ENCODE data around the gene RNF220. TPM values are rescaled to one million over a fixed set of nuclear protein-coding genes. Genes with fewer than 3 reads are reported as not detected.
A peak's percentile ranks its signal among the peaks of the same experiment; 100 is the strongest.

Gene RNF220
- total RNA-seq, 1 donor = 53.2 TPM

DNA sequence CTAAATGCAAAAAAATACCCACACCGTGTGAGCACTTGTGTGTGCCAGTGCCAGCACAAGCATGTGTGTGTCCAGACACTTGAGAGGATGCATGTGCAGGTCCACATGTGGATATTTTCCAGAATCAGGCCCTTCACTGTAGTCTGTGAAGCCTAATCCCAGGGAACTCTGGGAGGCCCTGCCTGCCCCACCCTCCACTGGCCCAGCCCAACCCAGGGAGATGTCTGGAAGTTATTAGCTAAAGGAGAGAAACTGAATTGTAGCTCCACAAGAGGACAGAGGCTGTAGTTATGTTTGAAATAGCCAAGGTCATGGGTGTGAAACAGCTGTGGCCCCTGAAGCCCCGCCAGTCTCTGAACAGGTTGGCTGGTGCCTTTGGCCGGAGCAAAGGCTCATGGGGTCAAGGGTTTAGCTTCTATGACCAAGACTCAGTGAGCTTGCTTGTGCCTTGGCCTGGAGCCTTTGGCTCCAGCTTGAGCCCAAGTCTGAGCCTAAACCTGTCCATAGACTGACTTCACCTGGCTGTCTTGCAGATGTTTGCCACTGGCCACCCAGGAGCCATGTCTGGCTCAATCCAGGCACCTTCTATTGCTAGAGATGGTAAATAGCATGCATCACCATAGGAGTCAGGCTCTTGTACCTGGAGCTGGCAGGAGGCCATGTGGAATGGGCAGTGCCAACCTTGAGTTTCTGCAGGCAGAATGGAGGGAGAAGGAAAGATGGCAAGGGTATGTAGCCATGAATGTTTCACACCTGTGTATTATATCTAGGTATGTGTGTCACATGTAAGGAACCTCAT, 199.3 kb downstream of the RNF220 start:
- Histone ChIP-seq H3K27me3 (ENCODE audit: insufficient read depth, low read length) (peaks cover 48% of the 10 kb centered on the region), H3K27ac (ENCODE audit: low read depth, low read length) (no peak overlapping the region), H3K4me3 (ENCODE audit: insufficient read depth, low read length) (no peak overlapping the region), H3K4me2 (ENCODE audit: insufficient read depth, low read length) (no peak overlapping the region), H4K20me1 (ENCODE audit: insufficient read depth, low read length) (no peaks in the 10 kb centered on the region), H2AFZ (ENCODE audit: low read length) (no peak overlapping the region), H3K79me2 (ENCODE audit: insufficient read depth, low read length) (no peaks in the 10 kb centered on the region), H3K9me3 (ENCODE audit: low read depth, low read length) (no peaks in the 10 kb centered on the region), H3K4me1 (ENCODE audit: insufficient read depth, low read length) (no peaks in the 10 kb centered on the region), H3K36me3 (ENCODE audit: insufficient read depth, low read length) (no peaks in the 10 kb centered on the region)
- TF ChIP-seq, protein P1, sequence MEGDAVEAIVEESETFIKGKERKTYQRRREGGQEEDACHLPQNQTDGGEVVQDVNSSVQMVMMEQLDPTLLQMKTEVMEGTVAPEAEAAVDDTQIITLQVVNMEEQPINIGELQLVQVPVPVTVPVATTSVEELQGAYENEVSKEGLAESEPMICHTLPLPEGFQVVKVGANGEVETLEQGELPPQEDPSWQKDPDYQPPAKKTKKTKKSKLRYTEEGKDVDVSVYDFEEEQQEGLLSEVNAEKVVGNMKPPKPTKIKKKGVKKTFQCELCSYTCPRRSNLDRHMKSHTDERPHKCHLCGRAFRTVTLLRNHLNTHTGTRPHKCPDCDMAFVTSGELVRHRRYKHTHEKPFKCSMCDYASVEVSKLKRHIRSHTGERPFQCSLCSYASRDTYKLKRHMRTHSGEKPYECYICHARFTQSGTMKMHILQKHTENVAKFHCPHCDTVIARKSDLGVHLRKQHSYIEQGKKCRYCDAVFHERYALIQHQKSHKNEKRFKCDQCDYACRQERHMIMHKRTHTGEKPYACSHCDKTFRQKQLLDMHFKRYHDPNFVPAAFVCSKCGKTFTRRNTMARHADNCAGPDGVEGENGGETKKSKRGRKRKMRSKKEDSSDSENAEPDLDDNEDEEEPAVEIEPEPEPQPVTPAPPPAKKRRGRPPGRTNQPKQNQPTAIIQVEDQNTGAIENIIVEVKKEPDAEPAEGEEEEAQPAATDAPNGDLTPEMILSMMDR (IDR thresholded peaks at IDR 0.05; ENCODE audit: extremely low read depth, low read depth, low read length) = no peak
- no peak for DNase-seq (ENCODE audit: insufficient read length, low spot score, missing footprints)

DNA sequence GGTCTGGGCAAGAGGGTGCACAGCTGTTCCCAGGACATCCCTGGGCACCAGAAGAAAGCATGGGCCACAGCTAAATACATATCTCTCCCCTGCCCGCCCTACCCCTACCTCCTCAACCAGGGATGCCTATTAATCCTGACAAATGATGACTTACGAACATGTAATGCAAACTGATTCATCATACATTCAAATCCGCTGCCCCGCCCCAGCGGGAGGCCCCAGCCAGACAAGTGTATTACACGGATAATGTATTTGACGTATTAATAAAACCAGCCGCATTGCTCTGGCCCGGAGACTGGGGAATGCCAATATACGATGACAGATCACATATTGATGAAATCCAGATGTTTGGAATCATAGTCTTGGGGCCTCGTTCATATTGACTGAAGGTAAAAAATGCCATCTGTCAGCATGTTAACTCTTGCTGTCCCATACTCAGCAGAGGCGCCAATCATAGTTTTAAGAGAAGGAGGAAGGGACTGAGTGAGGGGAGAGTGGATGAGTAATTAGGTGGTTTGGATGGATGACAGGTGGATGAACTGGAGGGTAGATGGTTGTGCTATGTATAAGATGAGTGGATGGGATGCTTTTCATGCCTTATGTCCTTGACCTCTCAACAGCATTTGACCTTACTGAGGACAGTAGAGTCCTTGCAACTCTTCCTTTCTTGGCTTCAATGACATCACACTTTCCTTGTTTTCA, 201.0 kb downstream of the RNF220 start:
- Histone ChIP-seq H2AFZ (ENCODE audit: low read length) (no peak overlapping the region), H4K20me1 (ENCODE audit: insufficient read depth, low read length) (no peaks in the 10 kb centered on the region), H3K4me2 (ENCODE audit: insufficient read depth, low read length) (no peak overlapping the region), H3K27me3 (ENCODE audit: insufficient read depth, low read length) (peaks cover 36% of the 10 kb centered on the region), H3K9me3 (ENCODE audit: low read depth, low read length) (no peaks in the 10 kb centered on the region), H3K27ac (ENCODE audit: low read depth, low read length) (no peak overlapping the region), H3K36me3 (ENCODE audit: insufficient read depth, low read length) (no peaks in the 10 kb centered on the region), H3K4me1 (ENCODE audit: insufficient read depth, low read length) (no peaks in the 10 kb centered on the region), H3K79me2 (ENCODE audit: insufficient read depth, low read length) (no peaks in the 10 kb centered on the region), H3K4me3 (ENCODE audit: insufficient read depth, low read length) (no peak overlapping the region)
- TF ChIP-seq, protein P1 (IDR thresholded peaks at IDR 0.05; ENCODE audit: extremely low read depth, low read depth, low read length) = no peak
- DNase-seq (ENCODE audit: insufficient read length, low spot score, missing footprints) = no peak

DNA sequence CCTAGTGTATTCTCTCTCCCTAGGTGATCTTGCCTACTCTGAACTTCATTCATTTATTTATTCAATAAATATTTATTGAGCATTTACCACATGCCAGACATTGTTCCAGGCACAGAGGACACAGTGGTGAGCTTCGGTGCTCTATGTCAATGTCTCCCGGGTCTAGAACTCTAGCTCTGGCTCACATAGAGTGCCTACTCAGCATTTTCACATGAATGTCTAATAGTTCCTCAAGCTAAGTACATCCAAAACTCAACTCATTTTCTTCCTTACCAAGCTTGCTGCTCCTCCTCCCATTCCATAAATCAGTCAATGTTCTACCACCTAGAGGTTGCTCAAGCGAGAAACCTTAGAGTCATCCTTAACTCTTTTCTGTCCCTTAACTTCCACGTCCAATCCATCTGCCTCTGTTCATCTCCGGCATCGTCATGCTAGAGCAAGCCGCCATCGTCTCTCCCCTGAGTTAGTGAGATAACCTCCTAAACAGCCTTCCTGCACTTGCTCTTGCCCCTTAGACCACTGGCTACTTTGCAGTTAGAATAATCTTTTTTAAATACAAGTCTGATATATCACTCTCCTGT, 201.7 kb downstream of the RNF220 start:
- H3K4me3 ChIP-seq (ENCODE audit: insufficient read depth, low read length) = no peak overlapping the region
- H3K36me3 ChIP-seq (ENCODE audit: insufficient read depth, low read length) = no peaks in the 10 kb centered on the region
- H3K79me2 ChIP-seq (ENCODE audit: insufficient read depth, low read length) = no peaks in the 10 kb centered on the region
- H3K4me2 ChIP-seq (ENCODE audit: insufficient read depth, low read length) = no peak overlapping the region
- H3K27me3 ChIP-seq (ENCODE audit: insufficient read depth, low read length) = peaks cover 29% of the 10 kb centered on the region
- TF ChIP-seq, protein P1 (IDR thresholded peaks at IDR 0.05; ENCODE audit: extremely low read depth, low read depth, low read length) = no peak
- no peaks in the 10 kb centered on the region for H3K9me3 ChIP-seq (ENCODE audit: low read depth, low read length)
- no peak overlapping the region for H2AFZ ChIP-seq (ENCODE audit: low read length)
- no peak for DNase-seq (ENCODE audit: insufficient read length, low spot score, missing footprints)
- H3K4me1 ChIP-seq (ENCODE audit: insufficient read depth, low read length) = no peaks in the 10 kb centered on the region
- H4K20me1 ChIP-seq (ENCODE audit: insufficient read depth, low read length) = no peaks in the 10 kb centered on the region
- H3K27ac ChIP-seq (ENCODE audit: low read depth, low read length) = no peak overlapping the region

DNA sequence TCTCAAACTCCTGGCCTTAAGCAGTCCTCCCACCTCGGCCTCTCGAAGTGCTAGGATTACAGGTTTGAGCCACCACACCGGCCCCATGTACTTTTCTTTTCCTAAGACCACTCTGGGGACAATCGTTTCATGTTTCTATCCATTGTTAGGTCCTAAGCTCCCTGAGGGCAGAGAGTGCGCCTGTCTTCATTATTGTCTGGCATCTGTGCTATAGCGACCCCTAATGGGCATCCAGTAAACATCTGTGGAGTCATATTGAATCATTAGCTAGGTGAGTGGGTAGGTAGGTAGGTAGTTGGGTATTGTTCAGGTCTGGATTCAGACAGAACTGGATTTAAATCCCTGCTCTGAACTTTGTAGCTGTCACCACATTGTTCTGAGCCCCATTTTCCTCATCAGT, 203.1 kb downstream of the RNF220 start:
- H3K36me3 ChIP-seq (ENCODE audit: insufficient read depth, low read length) = no peaks in the 10 kb centered on the region
- H3K9me3 ChIP-seq (ENCODE audit: low read depth, low read length) = no peaks in the 10 kb centered on the region
- no peak overlapping the region for H3K4me3 ChIP-seq (ENCODE audit: insufficient read depth, low read length)
- no peaks in the 10 kb centered on the region for H3K4me1 ChIP-seq (ENCODE audit: insufficient read depth, low read length)
- no peak for DNase-seq (ENCODE audit: insufficient read length, low spot score, missing footprints)
- H4K20me1 ChIP-seq (ENCODE audit: insufficient read depth, low read length) = no peaks in the 10 kb centered on the region
- no peak overlapping the region for H3K4me2 ChIP-seq (ENCODE audit: insufficient read depth, low read length)
- H3K79me2 ChIP-seq (ENCODE audit: insufficient read depth, low read length) = no peaks in the 10 kb centered on the region
- H3K27ac ChIP-seq (ENCODE audit: low read depth, low read length) = no peak overlapping the region
- no peak overlapping the region for H2AFZ ChIP-seq (ENCODE audit: low read length)
- peaks cover 16% of the 10 kb centered on the region for H3K27me3 ChIP-seq (ENCODE audit: insufficient read depth, low read length)
- TF ChIP-seq, protein P1 (IDR thresholded peaks at IDR 0.05; ENCODE audit: extremely low read depth, low read depth, low read length) = peak; percentile 32

Measured in osteoblast (primary cell).